HG02943 (cell line): ENCODE measurements around the gene GNPTAB.

ENCODE experiments used
- ATAC-seq: cut with Tn5 transposase; IDR thresholded peaks from one replicate; pipeline ENCODE4 v1.9.1; 2021; ENCODE audit warnings: mild to moderate bottlenecking, low read depth, moderate library complexity; ENCODE audit not compliant: unreplicated experiment

Gene GNPTAB

GRCh38 chr12:101775816-101776215, 54.9 kb downstream of the GNPTAB start:
- no peak for ATAC-seq

GRCh38 chr12:101773650-101774162, 57.1 kb downstream of the GNPTAB start:
- ATAC-seq: no peak

GRCh38 chr12:101772012-101772775, 58.6 kb downstream of the GNPTAB start:
- ATAC-seq: no peak

- no peak for ATAC-seq
These were observed 60.9 kb downstream of the GNPTAB start for GRCh38 chr12:101769865-101770264.

- no peak for ATAC-seq
These were observed 62.0 kb downstream of the GNPTAB start for GRCh38 chr12:101768781-101769180.

GRCh38 chr12:101767537-101767936, 63.2 kb downstream of the GNPTAB start:
- ATAC-seq: no peak

GRCh38 chr12:101764051-101764792, 66.5 kb downstream of the GNPTAB start:
- ATAC-seq: no peak

- no peak for ATAC-seq
These were observed 67.4 kb downstream of the GNPTAB start for GRCh38 chr12:101763246-101763931.

GRCh38 chr12:101761781-101762180, 69.0 kb downstream of the GNPTAB start:
- ATAC-seq: no peak

- ATAC-seq: no peak
These were observed 69.4 kb downstream of the GNPTAB start for GRCh38 chr12:101761350-101761749.

- ATAC-seq: no peak
These were observed 71.2 kb downstream of the GNPTAB start for GRCh38 chr12:101759396-101760047.

GRCh38 chr12:101750152-101750551, 80.6 kb downstream of the GNPTAB start:
- ATAC-seq: no peak

GRCh38 chr12:101749657-101750056, 81.1 kb downstream of the GNPTAB start:
- no peak for ATAC-seq

- no peak for ATAC-seq
These were observed 81.9 kb downstream of the GNPTAB start for GRCh38 chr12:101748907-101749306.

GRCh38 chr12:101747697-101748096, 83.1 kb downstream of the GNPTAB start:
- ATAC-seq: no peak

- ATAC-seq: no peak
These were observed 84.1 kb downstream of the GNPTAB start for GRCh38 chr12:101746661-101747060.

GRCh38 chr12:101746196-101746595, 84.6 kb downstream of the GNPTAB start:
- ATAC-seq: no peak

GRCh38 chr12:101745481-101745880, 85.3 kb downstream of the GNPTAB start:
- ATAC-seq: no peak

- ATAC-seq: peak; percentile 93
These were observed 86.9 kb downstream of the GNPTAB start for GRCh38 chr12:101743724-101744472.

- ATAC-seq: no peak
These were observed 87.5 kb downstream of the GNPTAB start for GRCh38 chr12:101743242-101743641.
